Stimulated activated CD4-positive, alpha-beta T cell treated with anti-CD3 and anti-CD28 coated beads, Interleukin-2, amount 100 ng/mL, for 48 hours (primary cell): ENCODE results near the gene MYG1.
A peak's percentile ranks its signal among the peaks of the same experiment; 100 is the strongest.
"Not testable (repeated sequence)": the region's sequence is repeated elsewhere in the genome, so short reads cannot be mapped to it uniquely, and the experiment has no call there.

Experiments
- DNase-seq, 2 donors: peaks; one replicate each; pipeline ENCODE4 v3.0.0-alpha.2; 2020

Gene MYG1

GRCh38 chr12:53287741-53288216 is 11.7 kb upstream of the MYG1 start:
- peak; percentile 49 to 54 for DNase-seq

GRCh38 chr12:53288322-53288721 is 11.2 kb upstream of the MYG1 start:
- DNase-seq: no peak

GRCh38 chr12:53289891-53290290 is 9.6 kb upstream of the MYG1 start:
- DNase-seq: no peak

GRCh38 chr12:53290661-53291060 is 8.8 kb upstream of the MYG1 start:
- no peak for DNase-seq

GRCh38 chr12:53292426-53292825 is 7.1 kb upstream of the MYG1 start:
- DNase-seq: no peak

- peak; percentile 75 to 79 for DNase-seq
Measured at GRCh38 chr12:53295070-53295890, 4.2 kb upstream of the MYG1 start, which contains the start of gene PFDN5. Gene PFDN5 (plus strand): TSS chr12:53295542. CDS start chr12:53295568, 26 bp downstream.

GRCh38 chr12:53295891-53296219 is 3.6 kb upstream of the MYG1 start:
- DNase-seq: no peak

GRCh38 chr12:53297106-53297505 is 2.4 kb upstream of the MYG1 start:
- not testable (repeated sequence) for DNase-seq

- DNase-seq: no peak
Measured at GRCh38 chr12:53298164-53298563, 1.3 kb upstream of the MYG1 start.

GRCh38 chr12:53299101-53299453 is 418 bp upstream of the MYG1 start:
- peak in 1 of 2 donors; percentile 43 for DNase-seq

- DNase-seq: peak in 1 of 2 donors; percentile 16
Measured at GRCh38 chr12:53300187-53300586, 692 bp downstream of the MYG1 start.

GRCh38 chr12:53302903-53303302 is 3.4 kb downstream of the MYG1 start:
- DNase-seq: no peak

- no peak for DNase-seq
Measured at GRCh38 chr12:53306826-53307225, 7.3 kb downstream of the MYG1 start.

GRCh38 chr12:53308276-53308675 is 8.8 kb downstream of the MYG1 start:
- no peak for DNase-seq

- DNase-seq: no peak
Measured at GRCh38 chr12:53313996-53314395, 14.5 kb downstream of the MYG1 start.

- no peak for DNase-seq
Measured at GRCh38 chr12:53320352-53321195, 21.1 kb downstream of the MYG1 start.

GRCh38 chr12:53324113-53324778 is 24.8 kb downstream of the MYG1 start:
- DNase-seq: peak; percentile 46 to 48

- DNase-seq: peak; percentile 84 to 87
Measured at GRCh38 chr12:53324779-53325510, 25.4 kb downstream of the MYG1 start.

- no peak for DNase-seq
Measured at GRCh38 chr12:53325511-53326061, 26.1 kb downstream of the MYG1 start.

- no peak for DNase-seq
Measured at GRCh38 chr12:53326460-53327185, 27.1 kb downstream of the MYG1 start.

GRCh38 chr12:53327435-53328042 is 28.0 kb downstream of the MYG1 start:
- no peak for DNase-seq
